GM12874 (cell line): ENCODE data around the gene TTLL11.

Experiments used
- TF ChIP-seq, protein P1 (sequence below): IDR thresholded peaks from 2 replicates; pipeline ENCODE4 v1.5.1; 2011; ENCODE audit warnings: low read depth, mild to moderate bottlenecking, control low read depth, low read length, moderate library complexity; ENCODE audit not compliant: insufficient read depth

Gene TTLL11

DNA sequence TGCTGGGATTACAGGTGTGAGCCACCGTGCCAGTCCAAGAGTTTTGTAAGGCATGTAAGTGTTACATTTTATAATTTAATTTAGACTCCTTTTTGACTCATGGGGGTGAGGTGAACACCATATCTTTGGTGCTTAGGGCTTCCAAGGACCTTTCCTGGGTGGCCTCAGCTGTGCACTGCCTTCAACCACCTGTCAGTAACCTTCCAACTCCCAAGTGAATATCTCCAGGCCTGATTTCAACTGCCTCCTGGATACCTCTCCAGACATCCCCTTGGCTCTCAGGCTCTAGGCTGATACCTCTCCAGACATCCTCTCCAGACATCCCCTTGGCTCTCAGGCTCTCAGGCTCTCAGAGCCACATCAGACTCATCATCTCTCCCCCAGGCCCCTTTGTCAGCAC, 30.9 kb upstream of the TTLL11 start:
- TF ChIP-seq, protein P1, sequence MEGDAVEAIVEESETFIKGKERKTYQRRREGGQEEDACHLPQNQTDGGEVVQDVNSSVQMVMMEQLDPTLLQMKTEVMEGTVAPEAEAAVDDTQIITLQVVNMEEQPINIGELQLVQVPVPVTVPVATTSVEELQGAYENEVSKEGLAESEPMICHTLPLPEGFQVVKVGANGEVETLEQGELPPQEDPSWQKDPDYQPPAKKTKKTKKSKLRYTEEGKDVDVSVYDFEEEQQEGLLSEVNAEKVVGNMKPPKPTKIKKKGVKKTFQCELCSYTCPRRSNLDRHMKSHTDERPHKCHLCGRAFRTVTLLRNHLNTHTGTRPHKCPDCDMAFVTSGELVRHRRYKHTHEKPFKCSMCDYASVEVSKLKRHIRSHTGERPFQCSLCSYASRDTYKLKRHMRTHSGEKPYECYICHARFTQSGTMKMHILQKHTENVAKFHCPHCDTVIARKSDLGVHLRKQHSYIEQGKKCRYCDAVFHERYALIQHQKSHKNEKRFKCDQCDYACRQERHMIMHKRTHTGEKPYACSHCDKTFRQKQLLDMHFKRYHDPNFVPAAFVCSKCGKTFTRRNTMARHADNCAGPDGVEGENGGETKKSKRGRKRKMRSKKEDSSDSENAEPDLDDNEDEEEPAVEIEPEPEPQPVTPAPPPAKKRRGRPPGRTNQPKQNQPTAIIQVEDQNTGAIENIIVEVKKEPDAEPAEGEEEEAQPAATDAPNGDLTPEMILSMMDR = no peak

DNA sequence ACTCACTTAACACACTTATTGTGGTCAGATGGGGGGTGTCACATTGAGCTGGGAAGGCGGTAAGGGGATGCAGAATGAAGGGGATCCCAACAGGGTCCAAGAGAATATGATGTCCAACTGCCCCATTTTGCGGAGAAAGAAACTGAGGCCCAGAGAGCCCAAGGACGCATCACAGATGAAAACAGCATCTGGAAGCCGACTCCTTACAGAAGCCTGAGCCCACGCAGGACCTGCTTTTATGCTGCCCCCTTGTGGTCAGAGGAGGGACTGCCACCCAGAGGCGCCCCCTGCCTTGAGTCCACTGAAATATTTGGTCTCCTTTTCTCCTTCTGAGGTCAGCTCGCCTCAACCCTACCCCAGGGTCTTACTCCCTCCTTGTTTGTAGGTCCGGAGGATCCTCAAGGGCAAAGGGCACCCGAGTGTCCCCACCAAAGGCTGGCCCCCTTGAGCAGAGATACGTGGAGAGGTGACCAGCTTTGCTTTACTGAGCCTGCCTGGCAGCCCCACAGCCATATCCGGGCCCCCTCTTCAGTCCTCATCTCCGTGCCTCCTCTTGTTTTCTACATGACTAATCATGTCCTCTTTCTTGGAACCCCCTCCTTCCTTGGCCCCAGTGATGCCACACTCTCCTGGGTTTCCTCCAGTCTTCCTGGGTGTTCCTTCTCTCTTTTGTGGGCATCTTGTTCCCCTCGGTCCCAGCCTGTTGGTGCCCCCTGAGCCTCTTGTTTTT, 30.0 kb upstream of the TTLL11 start:
- TF ChIP-seq, protein P1 = peak; percentile 98

- TF ChIP-seq, protein P1 = no peak
Observed at GRCh38 chr9:122122468-122122867, 29.4 kb upstream of the TTLL11 start.

GRCh38 chr9:122121931-122122330, 28.8 kb upstream of the TTLL11 start:
- TF ChIP-seq, protein P1 = no peak

GRCh38 chr9:122121391-122121790, 28.3 kb upstream of the TTLL11 start:
- TF ChIP-seq, protein P1 = no peak

DNA sequence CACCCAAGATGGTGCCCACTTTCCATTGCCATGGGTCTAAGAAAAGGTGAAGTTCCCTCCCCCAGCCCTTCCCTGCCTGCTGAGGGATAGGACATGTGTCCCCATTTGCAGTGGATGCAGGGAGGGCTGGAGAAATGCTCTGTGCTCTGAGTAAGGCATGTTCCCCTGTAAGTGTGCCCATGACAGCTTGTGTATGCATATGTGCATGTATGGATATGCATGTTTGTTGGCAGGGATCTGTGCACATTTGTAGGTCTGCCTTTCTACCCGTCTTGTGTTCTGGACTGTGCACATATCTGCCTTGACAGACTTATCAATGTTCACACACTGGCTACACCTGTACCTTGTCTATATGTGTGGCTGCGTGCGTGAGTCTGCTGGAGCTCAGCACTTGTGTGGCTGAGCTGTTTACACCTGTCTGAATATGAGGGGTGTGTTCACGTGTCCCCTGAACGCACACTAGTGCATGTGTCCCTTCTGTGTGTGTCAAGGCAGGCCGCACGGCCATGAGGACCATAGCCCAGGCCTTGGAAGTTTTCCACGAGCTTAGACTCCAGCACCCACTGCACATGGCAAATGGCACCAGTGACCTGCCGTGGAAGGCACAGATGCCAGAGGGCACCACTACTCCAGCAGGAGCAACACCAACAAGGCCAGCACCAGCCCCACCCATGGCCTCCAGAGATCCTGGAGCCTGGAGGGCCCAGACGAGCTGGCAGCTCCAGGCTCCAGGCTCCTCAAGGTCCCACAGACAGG, 27.4 kb upstream of the TTLL11 start:
- TF ChIP-seq, protein P1 = no peak

DNA sequence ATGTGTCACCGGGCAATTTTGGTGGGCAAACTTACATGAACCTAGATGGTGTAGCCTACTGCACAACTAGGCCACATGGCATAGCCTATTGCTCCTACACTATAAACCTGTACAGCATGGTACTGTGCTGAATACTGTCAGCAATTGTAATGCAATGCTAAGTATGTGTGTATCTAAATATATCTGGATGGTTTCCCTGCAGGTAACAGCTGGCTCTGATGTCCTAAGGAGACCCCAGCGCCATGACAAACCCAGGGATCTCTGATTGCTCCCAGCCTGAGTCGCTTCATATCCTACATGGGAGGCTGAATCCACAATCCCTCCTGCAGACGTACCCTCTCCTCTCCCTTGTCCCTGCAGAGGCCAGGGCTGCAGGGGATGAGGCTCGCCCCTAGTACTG, 26.6 kb upstream of the TTLL11 start:
- TF ChIP-seq, protein P1 = no peak
